Cardiac muscle cell (in vitro differentiated cells and primary cell): ENCODE data around the gene BIN1. TPM values are rescaled to one million over a fixed set of nuclear protein-coding genes. Genes with fewer than 3 reads are reported as not detected.

Source experiments
- DNase-seq, 2 donors: peaks; one replicate each; pipeline versions ENCODE4 v3.0.0 to v3.0.0-alpha.2; 2010 to 2017; ENCODE audit warnings: low read depth in 1 of 2, low spot score in 1 of 2
- H3K27ac ChIP-seq: fragments of 200-600 bp; sonication (generic); 2 replicates; pipeline ENCODE4 v1.5.1; 2016
- H3K27me3 ChIP-seq: fragments of 200-600 bp; sonication (generic); 2 replicates; pipeline ENCODE4 v1.6.0; 2016; ENCODE audit warnings: control low read depth
- H3K36me3 ChIP-seq: fragments of 200-600 bp; sonication (generic); 2 replicates; pipeline ENCODE4 v1.5.1; 2016; ENCODE audit warnings: control low read depth
- H3K4me1 ChIP-seq: fragments of 200-600 bp; sonication (generic); 2 replicates; pipeline ENCODE4 v1.8.1; 2017; ENCODE audit warnings: low read depth, mild to moderate bottlenecking, mixed run types
- H3K4me3 ChIP-seq: fragments of 200-600 bp; sonication (generic); 2 replicates; pipeline ENCODE4 v1.5.1; 2016; ENCODE audit warnings: mild to moderate bottlenecking
- H3K9me3 ChIP-seq: fragments of 200-600 bp; sonication (generic); 2 replicates; pipeline ENCODE4 v1.5.1; 2017; ENCODE audit warnings: low read depth, mild to moderate bottlenecking, control low read depth
- polyA plus RNA-seq: library from polyadenylated mRNA; unstranded; fragments of >200 nt; fragmentation: Nextera tagmentation; extraction: Ambion mirVana; gene quantifications from 2 replicates; pipeline ENCODE4 v1.2.1, GENCODE V29; 2016
- total RNA-seq: library from RNA; depleted of rRNA; stranded (reverse); fragments of >200 nt; gene quantifications from 2 replicates; pipeline ENCODE4 v1.2.3, GENCODE V29; 2016
- TF ChIP-seq, protein P1 (sequence below): IDR thresholded peaks from 2 replicates; pipeline ENCODE4 v1.5.1; 2012; ENCODE audit warnings: low read depth, mild to moderate bottlenecking, low read length

BIN1 gene
- total and polyA plus RNA-seq, 2 experiments from 2014 or later = 44.7 to 94.9 TPM

DNA sequence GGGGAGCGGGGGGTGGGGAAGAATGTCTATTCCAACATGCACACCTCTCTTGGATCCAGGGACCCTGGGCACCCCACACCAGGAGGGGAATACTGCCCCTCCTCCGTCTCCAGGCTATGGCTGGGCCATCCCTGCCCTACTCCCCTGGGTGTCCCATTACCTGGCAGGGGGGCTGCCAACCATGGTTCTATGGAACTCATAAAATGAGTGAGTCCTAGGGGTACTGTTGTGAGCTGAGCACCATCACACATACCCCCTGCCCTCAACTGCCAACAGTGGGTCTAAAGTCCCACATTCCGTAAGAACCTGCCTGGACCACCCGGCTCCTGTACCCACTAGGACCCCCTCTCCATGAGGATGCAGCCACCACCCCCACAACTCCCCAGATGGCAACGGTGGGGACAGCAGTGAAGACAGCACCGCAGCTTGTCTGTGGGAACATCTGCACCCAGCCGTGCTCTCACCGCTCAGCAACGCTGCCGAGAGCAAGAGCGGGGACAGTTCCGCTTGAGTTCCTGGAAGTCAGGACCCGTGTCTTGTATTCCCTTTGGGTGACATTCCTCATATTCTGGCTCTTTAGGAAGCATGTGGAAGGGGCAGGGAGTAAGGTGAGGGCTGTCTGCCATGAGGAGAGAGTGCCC lies 41.5 kb downstream of the BIN1 start:
- Histone ChIP-seq H3K4me1 (no peaks in the 10 kb centered on the region), H3K27me3 (no peaks in the 10 kb centered on the region), H3K36me3 (no peaks in the 10 kb centered on the region), H3K27ac (no peak overlapping the region), H3K4me3 (no peak overlapping the region), H3K9me3 (no peaks in the 10 kb centered on the region)
- TF ChIP-seq, protein P1, sequence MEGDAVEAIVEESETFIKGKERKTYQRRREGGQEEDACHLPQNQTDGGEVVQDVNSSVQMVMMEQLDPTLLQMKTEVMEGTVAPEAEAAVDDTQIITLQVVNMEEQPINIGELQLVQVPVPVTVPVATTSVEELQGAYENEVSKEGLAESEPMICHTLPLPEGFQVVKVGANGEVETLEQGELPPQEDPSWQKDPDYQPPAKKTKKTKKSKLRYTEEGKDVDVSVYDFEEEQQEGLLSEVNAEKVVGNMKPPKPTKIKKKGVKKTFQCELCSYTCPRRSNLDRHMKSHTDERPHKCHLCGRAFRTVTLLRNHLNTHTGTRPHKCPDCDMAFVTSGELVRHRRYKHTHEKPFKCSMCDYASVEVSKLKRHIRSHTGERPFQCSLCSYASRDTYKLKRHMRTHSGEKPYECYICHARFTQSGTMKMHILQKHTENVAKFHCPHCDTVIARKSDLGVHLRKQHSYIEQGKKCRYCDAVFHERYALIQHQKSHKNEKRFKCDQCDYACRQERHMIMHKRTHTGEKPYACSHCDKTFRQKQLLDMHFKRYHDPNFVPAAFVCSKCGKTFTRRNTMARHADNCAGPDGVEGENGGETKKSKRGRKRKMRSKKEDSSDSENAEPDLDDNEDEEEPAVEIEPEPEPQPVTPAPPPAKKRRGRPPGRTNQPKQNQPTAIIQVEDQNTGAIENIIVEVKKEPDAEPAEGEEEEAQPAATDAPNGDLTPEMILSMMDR = no peak
- no peak for DNase-seq

DNA sequence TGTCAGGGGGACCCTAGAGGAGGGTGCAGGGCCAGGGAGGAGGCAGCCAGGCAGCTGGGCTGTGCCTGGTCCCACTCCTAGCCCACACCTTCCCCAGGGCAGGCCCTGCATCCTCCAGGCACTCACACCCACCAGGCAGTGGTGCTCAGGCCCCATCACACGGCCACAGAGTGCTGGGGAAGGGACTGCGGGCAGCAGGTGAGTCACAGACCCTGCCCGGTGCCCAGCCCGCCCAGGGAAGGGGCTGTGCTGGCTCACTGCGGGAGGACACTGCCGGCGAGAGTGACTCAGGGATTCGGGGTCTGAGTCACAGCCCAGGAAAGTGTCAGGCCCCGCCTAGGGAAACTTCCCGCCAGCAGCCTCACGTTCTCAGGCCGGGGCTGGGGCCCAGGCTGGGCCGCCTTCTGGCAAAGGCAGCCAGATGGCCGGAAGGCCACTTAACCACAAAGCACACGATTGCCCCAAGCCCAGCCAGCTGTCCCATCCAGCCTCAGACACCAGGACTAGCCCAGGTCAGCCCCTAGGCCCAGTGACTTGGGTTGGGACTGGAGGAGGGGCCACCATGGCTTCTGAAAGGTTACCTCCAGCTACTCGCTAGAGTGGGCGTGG lies 42.2 kb downstream of the BIN1 start:
- DNase-seq = peak; percentile 41 to 92
- Histone ChIP-seq H3K36me3 (no peaks in the 10 kb centered on the region), H3K4me1 (no peaks in the 10 kb centered on the region), H3K4me3 (no peak overlapping the region), H3K27me3 (no peaks in the 10 kb centered on the region), H3K27ac (no peak overlapping the region), H3K9me3 (no peaks in the 10 kb centered on the region)
- TF ChIP-seq, protein P1 = no peak

DNA sequence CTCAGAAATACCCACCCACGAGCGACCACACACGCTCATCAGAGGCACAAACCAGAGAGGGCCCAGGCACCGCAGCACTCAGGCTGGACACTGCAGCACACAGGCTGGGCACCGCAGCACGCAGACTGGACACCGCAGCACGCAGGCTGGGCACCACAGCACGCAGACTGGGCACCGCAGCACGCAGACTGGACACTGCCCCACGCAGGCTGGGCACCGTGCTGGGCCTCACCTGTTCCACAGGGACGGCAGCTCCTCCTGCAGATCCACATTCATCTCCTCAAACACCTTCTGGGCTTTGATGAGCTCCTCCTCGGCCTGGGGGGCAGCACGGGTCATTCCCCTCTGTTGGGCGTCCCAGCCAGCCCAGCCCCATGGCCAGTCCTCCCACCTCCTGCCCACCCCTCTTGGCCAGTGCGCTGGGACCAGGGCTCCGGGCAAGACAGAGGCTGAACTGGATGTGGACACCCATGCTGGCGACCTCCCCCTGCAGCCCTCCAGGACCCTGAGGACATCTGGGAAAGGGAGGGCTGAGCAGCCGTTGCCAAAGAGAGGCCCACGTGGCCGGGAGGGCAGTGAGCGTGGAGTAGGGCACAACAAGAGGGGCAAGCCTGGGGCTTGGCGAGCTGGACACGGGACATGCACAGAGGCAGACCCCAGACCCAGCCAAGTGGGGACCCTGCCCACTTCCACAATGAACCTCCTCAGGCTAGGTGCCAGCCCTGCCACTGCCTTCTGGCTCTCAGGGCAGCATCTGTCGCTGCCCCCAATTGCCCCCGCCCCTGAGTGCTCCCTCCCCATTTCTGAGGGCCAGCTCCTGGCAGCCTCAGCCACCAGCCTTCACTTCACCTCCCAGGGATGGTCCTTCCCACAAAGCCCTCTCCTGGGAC lies 43.0 kb downstream of the BIN1 start:
- Histone ChIP-seq H3K9me3 (no peaks in the 10 kb centered on the region), H3K4me1 (no peaks in the 10 kb centered on the region), H3K27ac (no peak overlapping the region), H3K4me3 (no peak overlapping the region), H3K27me3 (no peaks in the 10 kb centered on the region), H3K36me3 (no peaks in the 10 kb centered on the region)
- no peak for DNase-seq
- TF ChIP-seq, protein P1 = no peak

DNA sequence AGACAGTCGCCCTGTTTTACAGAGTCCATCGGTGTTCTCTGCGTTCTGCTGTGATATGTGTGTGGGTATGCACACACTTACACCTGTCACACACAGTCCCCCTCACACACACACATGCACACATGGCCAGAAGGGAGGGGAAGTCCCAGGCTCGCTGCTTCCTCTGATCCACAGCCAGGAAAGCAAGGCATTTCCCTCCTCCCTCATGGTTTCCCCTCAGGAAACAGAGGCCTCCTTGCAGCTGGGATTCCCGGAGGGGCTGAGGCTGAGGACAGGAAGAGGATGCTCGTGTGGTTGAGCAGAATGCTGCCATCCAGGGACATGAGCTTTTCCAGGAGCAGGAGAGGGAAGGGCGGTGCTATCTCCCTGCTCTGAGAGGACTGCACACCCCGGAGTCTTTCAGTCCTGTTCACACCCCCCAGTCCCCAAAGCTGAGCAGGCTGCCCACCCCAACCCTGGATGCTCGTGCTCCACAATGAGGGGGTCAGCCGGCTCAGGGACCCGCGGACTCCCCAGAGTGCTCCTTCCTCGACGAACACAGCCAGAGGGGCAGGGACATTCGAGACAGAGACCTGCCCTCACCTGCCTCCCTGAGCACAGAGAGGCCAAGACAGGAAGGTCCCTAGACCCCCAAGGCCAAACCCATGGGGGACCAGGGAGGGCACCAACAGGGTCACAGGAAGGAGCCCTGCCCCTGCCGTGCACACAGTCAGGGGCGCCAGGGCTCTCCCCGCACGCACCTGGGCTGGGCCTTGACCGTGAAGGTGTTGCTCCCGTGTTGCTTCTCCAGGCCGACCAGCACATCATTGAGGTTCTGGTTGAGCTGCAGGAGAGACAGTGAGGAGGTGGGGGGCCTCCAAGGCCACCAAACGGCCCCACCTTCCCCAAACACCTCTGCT lies 45.3 kb downstream of the BIN1 start:
- no peaks in the 10 kb centered on the region for H3K4me1 ChIP-seq
- no peaks in the 10 kb centered on the region for H3K9me3 ChIP-seq
- DNase-seq = peak in 1 of 2 donors; percentile 81
- no peaks in the 10 kb centered on the region for H3K27me3 ChIP-seq
- TF ChIP-seq, protein P1 = no peak
- no peak overlapping the region for H3K27ac ChIP-seq
- H3K36me3 ChIP-seq = no peaks in the 10 kb centered on the region
- H3K4me3 ChIP-seq = no peak overlapping the region
